ENCODE results near the gene PIEZO2. TPM values are rescaled to one million over a fixed set of nuclear protein-coding genes. Genes with fewer than 3 reads are reported as not detected.

PIEZO2 gene
- total RNA-seq, 4 donors from 2014 or later = 2.4 to 5.2 (median 3.3) TPM

- Histone ChIP-seq H3K36me3 (no peaks in the 10 kb centered on the region), H3K4me3 (no peak overlapping the region), H3K4me1 (no peaks in the 10 kb centered on the region), H3K27ac (replicated peaks in 1 of 4) (no peak overlapping the region), H3K27me3 (no peaks in the 10 kb centered on the region), H3K9me3 (no peaks in the 10 kb centered on the region)
- WGBS = 55% methylated on average over 4 of the region's 4 CpGs
- TF ChIP-seq CTCF (IDR thresholded peaks at IDR 0.05) (no peak), POLR2A (IDR thresholded peaks at IDR 0.05; ENCODE audit: low read depth) (no peak), EP300 (IDR thresholded peaks at IDR 0.05) (no peak), POLR2AphosphoS5 (IDR thresholded peaks at IDR 0.05) (no peak)
- DNase-seq (ENCODE audit: extremely low spot score) = no peak
- intact Hi-C loops (cut with DNase I) = no loop called here
These were observed 335.0 kb downstream of the PIEZO2 start for GRCh38 chr18:10814336-10814735.

GRCh38 chr18:10805587-10806118, 343.7 kb downstream of the PIEZO2 start:
- TF ChIP-seq CTCF (IDR thresholded peaks at IDR 0.05) (no peak), POLR2A (IDR thresholded peaks at IDR 0.05; ENCODE audit: low read depth) (no peak), POLR2AphosphoS5 (IDR thresholded peaks at IDR 0.05) (no peak), EP300 (IDR thresholded peaks at IDR 0.05) (no peak)
- no peaks in the 10 kb centered on the region for H3K9me3 ChIP-seq
- intact Hi-C loops (cut with DNase I) = no loop called here
- H3K36me3 ChIP-seq = no peaks in the 10 kb centered on the region
- no peak overlapping the region for H3K4me3 ChIP-seq
- no peak overlapping the region for H3K27ac ChIP-seq (replicated peaks in 1 of 4)
- H3K4me1 ChIP-seq = no peaks in the 10 kb centered on the region
- no peak for DNase-seq (ENCODE audit: extremely low spot score)
- no peaks in the 10 kb centered on the region for H3K27me3 ChIP-seq
- WGBS = 100% methylated on average over 2 of the region's 3 CpGs

GRCh38 chr18:10804126-10804525, 345.2 kb downstream of the PIEZO2 start:
- TF ChIP-seq POLR2AphosphoS5 (IDR thresholded peaks at IDR 0.05) = no peak
- TF ChIP-seq POLR2A (IDR thresholded peaks at IDR 0.05; ENCODE audit: low read depth) = no peak
- no peak for TF ChIP-seq EP300 (IDR thresholded peaks at IDR 0.05)
- no peak for TF ChIP-seq CTCF (IDR thresholded peaks at IDR 0.05)
- Histone ChIP-seq H3K27me3 (no peaks in the 10 kb centered on the region), H3K4me3 (no peak overlapping the region), H3K27ac (replicated peaks in 1 of 4) (no peak overlapping the region), H3K36me3 (no peaks in the 10 kb centered on the region), H3K9me3 (no peaks in the 10 kb centered on the region), H3K4me1 (no peaks in the 10 kb centered on the region)
- WGBS = 53% methylated on average over 9 of the region's 9 CpGs
- intact Hi-C loops (cut with DNase I) = no loop called here
- no peak for DNase-seq (ENCODE audit: extremely low spot score)

- Histone ChIP-seq H3K4me1 (no peaks in the 10 kb centered on the region), H3K9me3 (no peaks in the 10 kb centered on the region), H3K27ac (replicated peaks in 1 of 4) (no peak overlapping the region), H3K36me3 (no peaks in the 10 kb centered on the region), H3K27me3 (no peaks in the 10 kb centered on the region), H3K4me3 (no peak overlapping the region)
- WGBS = 66% methylated on average over 7 of the region's 7 CpGs
- no peak for TF ChIP-seq POLR2AphosphoS5 (IDR thresholded peaks at IDR 0.05)
- no peak for DNase-seq (ENCODE audit: extremely low spot score)
- intact Hi-C loops (cut with DNase I) = no loop called here
These were observed 350.4 kb downstream of the PIEZO2 start for GRCh38 chr18:10798727-10799550.

GRCh38 chr18:10797896-10798295, 351.5 kb downstream of the PIEZO2 start:
- no peaks in the 10 kb centered on the region for H3K36me3 ChIP-seq
- no peaks in the 10 kb centered on the region for H3K4me1 ChIP-seq
- WGBS = 80% methylated on average over 1 of the region's 1 CpG
- no peak for DNase-seq (ENCODE audit: extremely low spot score)
- no peak overlapping the region for H3K4me3 ChIP-seq
- no peaks in the 10 kb centered on the region for H3K9me3 ChIP-seq
- H3K27me3 ChIP-seq = no peaks in the 10 kb centered on the region
- H3K27ac ChIP-seq (replicated peaks in 1 of 4) = no peak overlapping the region
- TF ChIP-seq POLR2A (IDR thresholded peaks at IDR 0.05; ENCODE audit: low read depth) = no peak
- TF ChIP-seq POLR2AphosphoS5 (IDR thresholded peaks at IDR 0.05) = no peak
- no peak for TF ChIP-seq CTCF (IDR thresholded peaks at IDR 0.05)
- intact Hi-C loops (cut with DNase I) = no loop called here
